Measurements from ENCODE around the gene ZC3H7B.

The ZC3H7B gene

DNA sequence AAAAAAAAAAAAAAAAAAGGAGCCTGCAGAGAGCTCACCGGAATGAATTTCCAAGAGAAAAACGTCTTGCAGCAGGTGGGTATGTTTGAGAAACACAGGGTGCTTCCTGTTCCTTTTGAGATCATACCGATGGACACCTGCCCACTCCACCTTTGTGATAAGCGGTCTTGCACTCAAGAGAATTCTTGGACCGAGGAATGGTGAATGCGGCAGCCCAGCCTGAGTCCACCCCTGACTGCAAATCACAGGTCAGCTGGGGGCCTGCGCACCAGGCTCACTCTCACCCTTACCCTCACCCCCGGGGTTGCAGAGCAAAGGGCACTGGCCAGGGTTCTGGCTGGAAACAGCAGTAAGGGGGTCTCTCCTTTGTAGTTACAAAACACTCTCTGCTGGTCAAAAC lies 63.6 kb downstream of the ZC3H7B start:
- DNase-seq: no peak
- in situ Hi-C loops (cut with HindIII; ENCODE audit: low pct_ligation_motif_present, low pct_unique_long_range_greater_than_20kb, low sequenced_read_pairs): no loop called here

DNA sequence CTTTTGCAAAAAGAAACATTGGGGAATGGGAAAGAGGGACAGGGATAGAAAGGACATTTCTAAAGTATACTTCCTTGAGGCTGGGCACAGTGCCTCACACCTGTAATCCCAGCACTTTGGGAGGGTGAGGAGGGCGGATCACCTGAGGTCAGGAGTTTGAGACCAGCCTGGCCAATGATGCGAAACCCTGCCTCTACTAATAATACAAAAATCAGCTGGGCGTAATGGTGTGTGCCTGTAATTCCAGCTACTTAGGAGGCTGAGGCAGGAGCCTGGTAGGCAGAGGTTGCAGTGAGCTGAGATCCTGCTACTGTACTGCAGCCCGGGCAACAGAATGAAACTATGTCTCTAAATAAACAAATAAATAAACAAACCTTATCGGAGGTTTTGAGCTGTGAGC lies 64.1 kb downstream of the ZC3H7B start:
- no peak for DNase-seq
- in situ Hi-C loops (cut with HindIII; ENCODE audit: low pct_ligation_motif_present, low pct_unique_long_range_greater_than_20kb, low sequenced_read_pairs): no loop called here

- in situ Hi-C loops (cut with HindIII; ENCODE audit: low pct_ligation_motif_present, low pct_unique_long_range_greater_than_20kb, low sequenced_read_pairs): no loop called here
Measured at GRCh38 chr22:41366323-41367029, 65.2 kb downstream of the ZC3H7B start.

DNA sequence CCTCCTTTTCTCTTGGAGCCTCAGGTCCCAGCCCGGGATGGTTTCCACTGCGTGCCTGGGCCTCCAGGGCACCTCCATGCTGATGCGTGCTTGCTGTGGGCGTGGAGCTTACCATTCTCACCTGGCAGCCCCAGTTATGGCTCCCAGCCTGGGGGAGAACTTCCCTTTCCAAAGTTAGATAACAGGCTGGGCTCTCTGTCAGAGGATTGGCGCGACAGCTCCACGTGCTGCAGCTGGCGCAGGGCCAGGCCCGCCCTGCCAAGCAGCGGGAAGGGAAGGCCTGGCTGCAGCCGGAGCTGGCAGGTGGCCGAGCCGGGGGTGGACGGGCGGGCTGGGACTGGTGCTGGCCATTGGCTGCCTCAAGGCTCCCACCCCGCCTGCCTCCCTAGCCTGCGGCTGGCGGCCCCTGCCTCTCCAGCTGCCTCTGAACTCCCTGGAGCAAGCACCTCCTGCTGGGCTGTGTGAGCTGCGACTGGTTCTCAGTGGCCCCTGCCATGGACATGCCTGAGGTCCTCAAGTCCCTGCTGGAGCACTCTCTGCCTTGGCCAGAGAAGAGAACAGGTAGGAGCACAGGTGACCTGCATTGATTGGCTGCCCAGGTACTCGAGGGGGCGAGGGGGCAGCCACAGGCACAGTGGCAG lies 65.8 kb downstream of the ZC3H7B start:
- in situ Hi-C loops (cut with HindIII; ENCODE audit: low pct_ligation_motif_present, low pct_unique_long_range_greater_than_20kb, low sequenced_read_pairs): no loop called here
- DNase-seq: peak; percentile 91

More at GRCh38 chr22:41366323-41367029, 65.2 kb downstream of the ZC3H7B start:
- no peak for DNase-seq

- in situ Hi-C loops (cut with HindIII; ENCODE audit: low pct_ligation_motif_present, low pct_unique_long_range_greater_than_20kb, low sequenced_read_pairs): no loop called here
- no peak for DNase-seq
Measured at GRCh38 chr22:41367680-41368542, 66.6 kb downstream of the ZC3H7B start.

GRCh38 chr22:41368543-41369423 lies 67.5 kb downstream of the ZC3H7B start:
- in situ Hi-C loops (cut with HindIII; ENCODE audit: low pct_ligation_motif_present, low pct_unique_long_range_greater_than_20kb, low sequenced_read_pairs): no loop called here
- no peak for DNase-seq

GRCh38 chr22:41369424-41369745 lies 68.1 kb downstream of the ZC3H7B start:
- DNase-seq: no peak
- in situ Hi-C loops (cut with HindIII; ENCODE audit: low pct_ligation_motif_present, low pct_unique_long_range_greater_than_20kb, low sequenced_read_pairs): no loop called here

- in situ Hi-C loops (cut with HindIII; ENCODE audit: low pct_ligation_motif_present, low pct_unique_long_range_greater_than_20kb, low sequenced_read_pairs): no loop called here
- DNase-seq: no peak
Measured at GRCh38 chr22:41369837-41370236, 68.5 kb downstream of the ZC3H7B start.

DNA sequence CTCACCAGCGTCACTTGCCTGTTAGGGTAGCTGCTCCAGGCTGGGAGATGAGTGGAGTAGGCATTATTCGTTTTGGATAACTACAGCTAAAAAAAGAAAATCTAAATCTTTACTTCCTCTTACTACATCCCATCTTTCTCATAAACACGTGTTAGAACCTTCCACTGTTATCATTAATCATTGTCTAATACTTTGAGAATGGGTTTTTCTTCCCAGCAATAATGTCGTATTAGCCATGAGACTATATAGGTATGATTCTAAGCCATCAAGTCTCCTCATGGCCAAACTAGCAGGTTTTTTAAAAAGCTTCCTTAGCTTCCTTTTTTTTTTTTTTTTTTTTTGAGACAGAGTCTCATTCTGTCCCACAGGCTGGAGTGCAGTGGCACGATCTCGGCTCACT lies 76.5 kb downstream of the ZC3H7B start:
- DNase-seq: no peak
- in situ Hi-C loops (cut with HindIII; ENCODE audit: low pct_ligation_motif_present, low pct_unique_long_range_greater_than_20kb, low sequenced_read_pairs): no loop called here

GRCh38 chr22:41380993-41381328 lies 79.6 kb downstream of the ZC3H7B start:
- in situ Hi-C loops (cut with HindIII; ENCODE audit: low pct_ligation_motif_present, low pct_unique_long_range_greater_than_20kb, low sequenced_read_pairs): no loop called here

DNA sequence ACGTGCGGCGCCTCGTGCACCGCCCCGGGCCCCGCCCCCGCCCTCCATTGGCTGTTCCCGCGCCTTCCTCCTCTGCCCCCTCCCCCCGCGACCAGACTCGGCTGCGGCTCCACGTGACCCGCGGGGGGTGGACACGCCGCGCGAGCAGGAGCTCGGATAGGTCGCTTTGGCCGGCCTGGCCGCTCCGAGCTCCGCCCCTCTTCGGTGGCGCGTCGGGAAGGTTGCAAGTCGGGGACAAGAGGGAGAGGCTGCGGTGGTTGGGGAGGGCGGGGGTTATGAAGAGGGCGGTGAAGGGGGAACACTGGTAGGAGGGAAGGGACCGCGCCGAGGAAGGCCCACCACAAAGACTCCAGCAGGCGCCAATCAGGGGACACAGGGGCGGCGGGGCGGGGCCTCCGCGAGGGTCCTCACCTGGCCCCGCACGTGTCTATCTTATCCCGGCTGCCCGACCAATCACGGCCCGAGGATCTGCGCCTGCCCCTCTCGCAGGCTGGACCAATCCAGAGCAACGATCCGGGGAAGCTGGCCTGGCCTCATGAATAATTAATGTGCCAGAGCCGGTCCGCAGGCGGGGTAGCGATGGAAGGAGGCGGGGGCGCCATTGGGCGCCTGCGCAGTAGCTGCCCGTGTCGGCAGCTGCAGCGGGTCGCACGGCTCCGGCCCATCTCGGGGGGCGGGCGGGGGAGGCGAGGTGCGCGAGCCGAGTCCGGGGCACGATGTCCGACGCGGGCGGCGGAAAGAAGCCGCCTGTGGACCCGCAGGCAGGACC lies 80.2 kb downstream of the ZC3H7B start, which contains the start of gene TEF:
Gene TEF (plus strand): TSS at position 614 of the 769 bp plus-strand sequence. CDS start 103 bp downstream, at position 717.
- in situ Hi-C loops (cut with HindIII; ENCODE audit: low pct_ligation_motif_present, low pct_unique_long_range_greater_than_20kb, low sequenced_read_pairs): no loop called here
- peak; percentile 95 for DNase-seq

More at GRCh38 chr22:41380993-41381328, 79.6 kb downstream of the ZC3H7B start:
- DNase-seq: peak; percentile 57

DNA sequence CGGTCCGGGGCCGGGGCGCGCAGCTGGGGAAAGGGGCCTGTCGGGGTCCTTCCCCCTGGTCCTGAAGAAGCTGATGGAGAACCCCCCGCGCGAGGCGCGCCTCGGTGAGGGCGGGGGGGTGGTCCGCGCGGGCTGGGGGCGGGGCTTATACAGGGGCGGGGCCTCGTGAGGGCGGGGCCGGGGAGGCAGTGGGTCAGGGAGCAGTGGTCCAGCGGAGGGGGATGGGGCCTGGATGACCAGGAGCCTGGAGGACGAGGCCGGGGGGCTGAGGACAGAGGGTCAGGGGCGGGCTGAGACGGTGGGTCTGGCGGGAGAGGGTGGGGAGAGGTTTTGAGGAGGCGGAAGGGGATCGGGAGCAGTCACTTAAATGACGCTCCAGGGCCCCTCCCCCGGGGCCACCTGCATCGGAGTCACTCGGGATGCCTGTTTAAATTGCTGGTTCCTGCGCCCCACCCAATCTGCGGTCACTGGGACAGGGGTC lies 80.8 kb downstream of the ZC3H7B start:
- peak; percentile 42 for DNase-seq

GRCh38 chr22:41382610-41383009 lies 81.3 kb downstream of the ZC3H7B start:
- in situ Hi-C loops (cut with HindIII; ENCODE audit: low pct_ligation_motif_present, low pct_unique_long_range_greater_than_20kb, low sequenced_read_pairs): no loop called here
- no peak for DNase-seq

More for the DNA sequence above, 80.8 kb downstream of the ZC3H7B start:
- in situ Hi-C loops (cut with HindIII; ENCODE audit: low pct_ligation_motif_present, low pct_unique_long_range_greater_than_20kb, low sequenced_read_pairs): no loop called here

- in situ Hi-C loops (cut with HindIII; ENCODE audit: low pct_ligation_motif_present, low pct_unique_long_range_greater_than_20kb, low sequenced_read_pairs): no loop called here
- no peak for DNase-seq
Measured at GRCh38 chr22:41383085-41383484, 81.8 kb downstream of the ZC3H7B start.

DNA sequence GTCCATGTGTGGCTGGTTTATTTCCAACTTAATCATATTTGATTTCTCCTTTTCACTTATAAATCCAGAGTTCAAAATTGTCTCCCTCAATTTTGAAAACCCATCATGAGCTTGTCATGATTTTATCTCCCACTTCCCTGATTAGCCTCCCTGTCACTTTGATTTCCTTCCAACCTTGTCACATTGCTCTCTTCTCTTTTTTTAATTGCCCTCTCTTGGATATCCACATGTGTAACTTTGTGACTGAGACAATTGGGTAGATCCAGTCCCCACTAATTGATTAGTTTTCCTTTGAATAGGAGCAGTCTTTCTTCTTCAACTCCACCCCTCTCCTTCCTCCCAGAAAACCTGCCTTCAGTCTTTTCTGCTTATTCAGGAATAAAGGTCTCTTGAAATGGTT lies 82.8 kb downstream of the ZC3H7B start:
- in situ Hi-C loops (cut with HindIII; ENCODE audit: low pct_ligation_motif_present, low pct_unique_long_range_greater_than_20kb, low sequenced_read_pairs): no loop called here

GRCh38 chr22:41387341-41387740 lies 86.0 kb downstream of the ZC3H7B start:
- in situ Hi-C loops (cut with HindIII; ENCODE audit: low pct_ligation_motif_present, low pct_unique_long_range_greater_than_20kb, low sequenced_read_pairs): no loop called here
- DNase-seq: no peak

More for the DNA sequence above, 82.8 kb downstream of the ZC3H7B start:
- DNase-seq: no peak

DNA sequence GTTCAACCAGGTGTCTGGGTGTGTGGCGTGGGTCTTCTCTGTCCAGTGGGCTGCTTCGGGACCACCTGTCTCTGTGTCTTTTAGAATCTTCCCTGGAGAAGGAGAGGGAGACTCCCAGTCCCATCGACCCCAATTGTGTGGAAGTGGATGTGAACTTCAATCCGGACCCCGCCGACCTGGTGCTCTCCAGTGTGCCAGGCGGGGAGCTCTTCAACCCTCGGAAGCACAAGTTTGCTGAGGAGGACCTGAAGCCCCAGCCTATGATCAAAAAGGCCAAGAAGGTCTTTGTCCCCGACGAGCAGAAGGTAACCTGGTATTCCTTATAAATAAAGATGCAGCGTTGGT lies 92.7 kb downstream of the ZC3H7B start:
- in situ Hi-C loops (cut with HindIII; ENCODE audit: low pct_ligation_motif_present, low pct_unique_long_range_greater_than_20kb, low sequenced_read_pairs): no loop called here
- DNase-seq: no peak
